ENCODE data around the gene CCN2. TPM values are rescaled to one million over a fixed set of nuclear protein-coding genes. Genes with fewer than 3 reads are reported as not detected.
A peak's percentile ranks its signal among the peaks of the same experiment; 100 is the strongest.

CCN2 gene
- total and polyA plus RNA-seq, 2 of the 8 experiments (the other 6 are each of a cell fraction or from before 2014, with no cell fraction given): 25.0 to 107 TPM

DNA sequence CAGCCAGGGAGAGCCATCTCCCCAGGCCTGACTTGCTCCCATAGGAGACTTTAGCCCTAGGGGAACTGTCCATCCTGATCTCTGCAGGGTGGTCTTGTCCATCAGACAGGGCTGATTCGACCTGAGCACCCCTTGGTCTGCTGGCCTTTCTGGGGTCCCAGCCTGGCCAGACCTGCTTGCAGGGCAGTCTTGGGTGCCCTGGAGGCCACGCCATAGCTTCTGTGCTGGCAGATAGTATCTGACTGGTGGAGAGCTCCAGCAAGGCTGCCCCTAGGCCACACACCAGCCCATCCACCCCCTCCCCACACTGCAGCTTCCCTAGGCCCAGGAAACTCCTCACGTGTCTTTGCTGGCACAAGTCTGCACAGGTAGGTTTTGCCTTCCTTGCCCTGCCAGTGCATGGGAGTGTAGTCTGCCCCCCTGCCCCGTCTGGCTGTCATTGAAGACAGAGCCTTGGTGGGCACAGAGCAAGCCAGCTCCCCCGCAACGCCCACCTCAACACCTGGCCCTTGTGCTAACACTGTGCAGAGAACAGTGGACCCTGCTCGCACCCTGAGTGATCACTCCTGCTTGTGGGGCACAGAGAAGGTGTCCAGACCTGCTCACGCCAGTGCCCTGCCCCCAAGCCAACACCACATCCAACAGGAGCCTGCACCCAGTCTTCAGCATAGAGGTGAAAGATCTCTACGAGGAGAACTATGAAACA is 32.4 kb downstream of the CCN2 start (continued):
- TF ChIP-seq, protein P1, sequence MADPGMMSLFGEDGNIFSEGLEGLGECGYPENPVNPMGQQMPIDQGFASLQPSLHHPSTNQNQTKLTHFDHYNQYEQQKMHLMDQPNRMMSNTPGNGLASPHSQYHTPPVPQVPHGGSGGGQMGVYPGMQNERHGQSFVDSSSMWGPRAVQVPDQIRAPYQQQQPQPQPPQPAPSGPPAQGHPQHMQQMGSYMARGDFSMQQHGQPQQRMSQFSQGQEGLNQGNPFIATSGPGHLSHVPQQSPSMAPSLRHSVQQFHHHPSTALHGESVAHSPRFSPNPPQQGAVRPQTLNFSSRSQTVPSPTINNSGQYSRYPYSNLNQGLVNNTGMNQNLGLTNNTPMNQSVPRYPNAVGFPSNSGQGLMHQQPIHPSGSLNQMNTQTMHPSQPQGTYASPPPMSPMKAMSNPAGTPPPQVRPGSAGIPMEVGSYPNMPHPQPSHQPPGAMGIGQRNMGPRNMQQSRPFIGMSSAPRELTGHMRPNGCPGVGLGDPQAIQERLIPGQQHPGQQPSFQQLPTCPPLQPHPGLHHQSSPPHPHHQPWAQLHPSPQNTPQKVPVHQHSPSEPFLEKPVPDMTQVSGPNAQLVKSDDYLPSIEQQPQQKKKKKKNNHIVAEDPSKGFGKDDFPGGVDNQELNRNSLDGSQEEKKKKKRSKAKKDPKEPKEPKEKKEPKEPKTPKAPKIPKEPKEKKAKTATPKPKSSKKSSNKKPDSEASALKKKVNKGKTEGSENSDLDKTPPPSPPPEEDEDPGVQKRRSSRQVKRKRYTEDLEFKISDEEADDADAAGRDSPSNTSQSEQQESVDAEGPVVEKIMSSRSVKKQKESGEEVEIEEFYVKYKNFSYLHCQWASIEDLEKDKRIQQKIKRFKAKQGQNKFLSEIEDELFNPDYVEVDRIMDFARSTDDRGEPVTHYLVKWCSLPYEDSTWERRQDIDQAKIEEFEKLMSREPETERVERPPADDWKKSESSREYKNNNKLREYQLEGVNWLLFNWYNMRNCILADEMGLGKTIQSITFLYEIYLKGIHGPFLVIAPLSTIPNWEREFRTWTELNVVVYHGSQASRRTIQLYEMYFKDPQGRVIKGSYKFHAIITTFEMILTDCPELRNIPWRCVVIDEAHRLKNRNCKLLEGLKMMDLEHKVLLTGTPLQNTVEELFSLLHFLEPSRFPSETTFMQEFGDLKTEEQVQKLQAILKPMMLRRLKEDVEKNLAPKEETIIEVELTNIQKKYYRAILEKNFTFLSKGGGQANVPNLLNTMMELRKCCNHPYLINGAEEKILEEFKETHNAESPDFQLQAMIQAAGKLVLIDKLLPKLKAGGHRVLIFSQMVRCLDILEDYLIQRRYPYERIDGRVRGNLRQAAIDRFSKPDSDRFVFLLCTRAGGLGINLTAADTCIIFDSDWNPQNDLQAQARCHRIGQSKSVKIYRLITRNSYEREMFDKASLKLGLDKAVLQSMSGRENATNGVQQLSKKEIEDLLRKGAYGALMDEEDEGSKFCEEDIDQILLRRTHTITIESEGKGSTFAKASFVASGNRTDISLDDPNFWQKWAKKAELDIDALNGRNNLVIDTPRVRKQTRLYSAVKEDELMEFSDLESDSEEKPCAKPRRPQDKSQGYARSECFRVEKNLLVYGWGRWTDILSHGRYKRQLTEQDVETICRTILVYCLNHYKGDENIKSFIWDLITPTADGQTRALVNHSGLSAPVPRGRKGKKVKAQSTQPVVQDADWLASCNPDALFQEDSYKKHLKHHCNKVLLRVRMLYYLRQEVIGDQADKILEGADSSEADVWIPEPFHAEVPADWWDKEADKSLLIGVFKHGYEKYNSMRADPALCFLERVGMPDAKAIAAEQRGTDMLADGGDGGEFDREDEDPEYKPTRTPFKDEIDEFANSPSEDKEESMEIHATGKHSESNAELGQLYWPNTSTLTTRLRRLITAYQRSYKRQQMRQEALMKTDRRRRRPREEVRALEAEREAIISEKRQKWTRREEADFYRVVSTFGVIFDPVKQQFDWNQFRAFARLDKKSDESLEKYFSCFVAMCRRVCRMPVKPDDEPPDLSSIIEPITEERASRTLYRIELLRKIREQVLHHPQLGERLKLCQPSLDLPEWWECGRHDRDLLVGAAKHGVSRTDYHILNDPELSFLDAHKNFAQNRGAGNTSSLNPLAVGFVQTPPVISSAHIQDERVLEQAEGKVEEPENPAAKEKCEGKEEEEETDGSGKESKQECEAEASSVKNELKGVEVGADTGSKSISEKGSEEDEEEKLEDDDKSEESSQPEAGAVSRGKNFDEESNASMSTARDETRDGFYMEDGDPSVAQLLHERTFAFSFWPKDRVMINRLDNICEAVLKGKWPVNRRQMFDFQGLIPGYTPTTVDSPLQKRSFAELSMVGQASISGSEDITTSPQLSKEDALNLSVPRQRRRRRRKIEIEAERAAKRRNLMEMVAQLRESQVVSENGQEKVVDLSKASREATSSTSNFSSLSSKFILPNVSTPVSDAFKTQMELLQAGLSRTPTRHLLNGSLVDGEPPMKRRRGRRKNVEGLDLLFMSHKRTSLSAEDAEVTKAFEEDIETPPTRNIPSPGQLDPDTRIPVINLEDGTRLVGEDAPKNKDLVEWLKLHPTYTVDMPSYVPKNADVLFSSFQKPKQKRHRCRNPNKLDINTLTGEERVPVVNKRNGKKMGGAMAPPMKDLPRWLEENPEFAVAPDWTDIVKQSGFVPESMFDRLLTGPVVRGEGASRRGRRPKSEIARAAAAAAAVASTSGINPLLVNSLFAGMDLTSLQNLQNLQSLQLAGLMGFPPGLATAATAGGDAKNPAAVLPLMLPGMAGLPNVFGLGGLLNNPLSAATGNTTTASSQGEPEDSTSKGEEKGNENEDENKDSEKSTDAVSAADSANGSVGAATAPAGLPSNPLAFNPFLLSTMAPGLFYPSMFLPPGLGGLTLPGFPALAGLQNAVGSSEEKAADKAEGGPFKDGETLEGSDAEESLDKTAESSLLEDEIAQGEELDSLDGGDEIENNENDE (IDR thresholded peaks at IDR 0.05; ENCODE audit: insufficient replicate concordance, low read length): no peak
- TF ChIP-seq POLR2AphosphoS5 (IDR thresholded peaks at IDR 0.05; ENCODE audit: low read depth, low read length): peak; percentile 95
- peak; percentile 24; the same call in 1 of the 2 replicates for TF ChIP-seq E2F6 (IDR thresholded peaks at IDR 0.05)
- TF ChIP-seq SP4 (IDR thresholded peaks at IDR 0.05; ENCODE audit: low read length): no peak
- peak; percentile 55 to 98 for TF ChIP-seq POLR2A (IDR thresholded peaks at IDR 0.05; ENCODE audit: control extremely low read depth in 1 of 2, low read depth in 2 of 2, low read length in 2 of 2)
- TF ChIP-seq KDM5A (IDR thresholded peaks at IDR 0.05; ENCODE audit: low read length): no peak
- peak; percentile 34 for TF ChIP-seq SIRT6 (IDR thresholded peaks at IDR 0.05; ENCODE audit: low read length)
- peak; percentile 15 for TF ChIP-seq TAF7 (optimal IDR thresholded peaks at IDR 0.05; ENCODE audit: borderline replicate concordance, low read depth, low read length)
